Right ventricle myocardium superior (tissue), 1 donor: ENCODE data around the gene B4GALT2. TPM values are rescaled to one million over a fixed set of nuclear protein-coding genes. Genes with fewer than 3 reads are reported as not detected.

ENCODE experiments used
- ATAC-seq: fragments of 200-7000 bp; cut with Tn5 transposase; one replicate; pipeline ENCODE4 v1.9.1; 2020; ENCODE audit warnings: mild to moderate bottlenecking; ENCODE audit not compliant: poor library complexity
- DNase-seq: peaks from one replicate; pipeline ENCODE4 v3.0.0-alpha.2; 2020
- intact Hi-C: fragments of 100-400 bp; cut with DNase I; formaldehyde crosslinking; loops from one replicate; pipeline ENCODE4 v1.11.2; 2022
- total RNA-seq: library from RNA; stranded (reverse); fragmentation: NEBNext Ultra II Directional; extraction: Animal tissue kit (Norgen Biotek cat#: 25700); gene quantifications from one replicate; pipeline ENCODE4 v1.2.1, GENCODE V29; 2021
- donor health status: DM: no; HTN: yes; CAD: no; lungs with severe emphysema.

B4GALT2 gene
- total RNA-seq, 1 donor from 2014 or later = 34.3 TPM

DNA sequence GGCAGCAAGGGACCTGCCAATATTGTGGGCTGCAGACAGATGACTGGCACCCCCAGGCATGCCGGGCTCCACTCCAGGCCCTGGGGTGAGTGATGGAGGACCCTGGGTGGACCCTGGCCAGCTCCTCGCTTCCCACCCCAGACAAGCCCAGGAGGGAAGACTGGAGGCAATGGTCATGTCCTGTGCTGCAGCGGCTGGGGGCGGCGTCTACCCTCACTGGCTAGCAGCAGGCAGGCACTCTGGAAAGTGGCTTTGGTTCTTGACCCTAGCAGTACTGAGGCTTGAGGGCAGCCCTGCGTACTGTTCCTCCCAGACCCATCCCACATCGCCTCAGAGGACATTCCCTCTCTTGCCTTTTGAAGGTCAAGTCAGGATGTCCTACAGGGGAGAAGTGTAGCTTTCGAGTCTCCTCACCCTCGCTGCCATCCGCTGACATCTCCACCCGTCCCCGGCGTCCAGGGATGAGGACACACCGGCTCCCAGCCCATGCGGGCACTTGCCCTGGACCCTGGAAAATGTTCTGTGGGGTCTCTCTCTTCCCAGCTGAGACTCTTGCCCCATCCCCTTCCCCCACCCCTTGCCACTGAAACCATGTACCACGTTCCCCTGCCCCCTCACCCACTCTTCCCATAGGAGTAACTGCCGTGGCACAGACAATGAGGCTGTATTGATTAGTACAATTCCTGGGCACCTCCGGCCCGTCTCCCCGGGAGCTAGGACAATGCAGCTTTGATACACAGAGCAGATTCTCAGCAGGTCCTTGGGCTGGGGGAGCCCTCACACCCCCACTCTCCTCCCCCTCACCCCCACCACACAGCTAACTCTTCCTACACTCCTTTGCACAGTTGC lies 37.3 kb downstream of the B4GALT2 start:
- intact Hi-C loops = no loop called here
- DNase-seq = no peak
- no peak for ATAC-seq

DNA sequence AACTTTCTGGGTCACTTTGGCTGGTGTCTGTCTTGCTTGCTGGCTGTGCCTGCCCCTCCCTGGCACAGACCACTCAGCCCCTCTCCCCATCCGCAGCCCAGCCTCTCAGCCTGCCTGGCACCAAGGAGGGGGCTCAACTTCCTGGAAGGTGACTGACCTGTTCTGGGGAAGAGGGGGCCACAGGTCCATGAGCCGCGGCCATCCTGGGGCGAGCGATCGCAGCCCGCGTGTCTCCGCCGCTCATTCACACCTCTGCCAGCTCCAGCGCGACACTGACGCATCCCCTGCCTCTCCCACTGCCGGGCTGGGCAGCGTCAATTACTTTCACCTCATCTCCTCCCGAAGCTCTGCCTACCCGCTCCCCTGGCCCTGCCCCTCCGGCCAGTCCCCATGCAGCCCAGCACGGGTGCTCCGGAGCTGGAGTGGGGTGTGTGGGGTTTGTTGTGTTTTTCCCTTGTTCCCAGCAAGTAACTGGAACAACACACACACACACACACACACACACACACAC lies 37.9 kb downstream of the B4GALT2 start:
- intact Hi-C loops = no loop called here
- ATAC-seq (no peak), DNase-seq (no peak)

DNA sequence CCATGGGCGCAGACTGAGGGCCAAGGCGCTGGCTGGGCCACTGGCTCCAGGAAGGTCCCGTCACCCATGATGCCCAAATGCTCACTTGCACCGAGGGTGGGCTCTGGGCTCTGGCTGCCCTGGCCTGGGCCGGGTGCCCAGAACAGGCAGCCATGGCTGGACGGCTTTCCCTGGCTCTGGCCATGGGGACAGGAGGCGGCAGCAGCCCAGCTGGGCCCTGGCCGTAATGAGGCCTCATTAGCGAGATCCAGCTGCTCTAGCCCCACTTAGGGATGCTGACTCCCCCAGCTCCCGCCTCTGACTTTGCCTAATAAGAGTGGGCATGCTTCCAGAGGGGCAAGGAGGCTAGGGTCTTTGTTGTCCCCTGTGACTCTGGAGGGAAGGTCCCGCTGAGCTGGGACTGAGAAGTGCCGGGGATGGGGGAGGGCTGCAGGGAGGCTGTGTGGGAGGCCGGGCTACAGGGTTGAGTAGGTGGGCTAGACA lies 40.5 kb downstream of the B4GALT2 start:
- no peak for ATAC-seq
- no peak for DNase-seq
- intact Hi-C loops = no loop called here

DNA sequence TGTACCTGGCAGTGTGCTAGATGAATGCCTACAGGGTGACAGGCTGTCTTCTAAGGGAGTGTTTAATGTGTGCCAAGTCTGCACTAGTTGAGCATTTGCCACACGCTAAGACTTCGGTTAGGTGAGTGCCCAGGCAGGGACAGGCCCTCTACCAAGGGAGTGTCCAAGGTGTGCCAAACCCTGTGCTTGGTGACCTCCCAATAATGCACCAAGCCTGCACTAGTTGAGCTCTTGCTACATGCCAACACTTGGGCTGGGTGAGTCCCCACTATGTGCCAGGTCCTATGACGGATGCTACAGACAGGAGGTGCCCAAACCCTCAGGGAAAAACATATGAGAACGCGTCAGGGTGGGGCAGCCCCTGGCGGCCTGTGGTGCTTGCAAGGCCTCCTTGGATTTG lies 41.5 kb downstream of the B4GALT2 start:
- intact Hi-C loops = no loop called here
- DNase-seq (peak; percentile 13), ATAC-seq (no peak)

DNA sequence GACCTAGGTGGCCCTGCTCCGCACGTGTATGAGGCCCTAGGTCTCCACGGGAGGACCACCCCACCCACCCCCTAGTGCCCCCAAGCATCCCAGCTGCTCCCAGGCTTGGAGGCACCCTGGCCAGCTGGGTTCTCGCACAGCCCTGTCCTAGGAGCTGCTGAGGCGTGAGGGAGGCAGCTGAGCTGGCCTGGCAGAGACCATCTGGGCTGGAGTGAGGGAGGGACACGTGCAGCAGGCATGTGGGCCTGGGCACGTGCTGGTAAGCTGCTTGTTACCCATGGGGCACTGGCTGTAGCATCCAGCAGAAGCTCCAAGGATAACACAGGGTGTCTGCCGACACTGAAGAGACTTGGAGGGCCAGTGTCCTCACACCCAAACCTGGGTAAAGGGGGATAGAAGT lies 42.1 kb downstream of the B4GALT2 start:
- intact Hi-C loops = no loop called here
- ATAC-seq (no peak), DNase-seq (peak; percentile 1)

DNA sequence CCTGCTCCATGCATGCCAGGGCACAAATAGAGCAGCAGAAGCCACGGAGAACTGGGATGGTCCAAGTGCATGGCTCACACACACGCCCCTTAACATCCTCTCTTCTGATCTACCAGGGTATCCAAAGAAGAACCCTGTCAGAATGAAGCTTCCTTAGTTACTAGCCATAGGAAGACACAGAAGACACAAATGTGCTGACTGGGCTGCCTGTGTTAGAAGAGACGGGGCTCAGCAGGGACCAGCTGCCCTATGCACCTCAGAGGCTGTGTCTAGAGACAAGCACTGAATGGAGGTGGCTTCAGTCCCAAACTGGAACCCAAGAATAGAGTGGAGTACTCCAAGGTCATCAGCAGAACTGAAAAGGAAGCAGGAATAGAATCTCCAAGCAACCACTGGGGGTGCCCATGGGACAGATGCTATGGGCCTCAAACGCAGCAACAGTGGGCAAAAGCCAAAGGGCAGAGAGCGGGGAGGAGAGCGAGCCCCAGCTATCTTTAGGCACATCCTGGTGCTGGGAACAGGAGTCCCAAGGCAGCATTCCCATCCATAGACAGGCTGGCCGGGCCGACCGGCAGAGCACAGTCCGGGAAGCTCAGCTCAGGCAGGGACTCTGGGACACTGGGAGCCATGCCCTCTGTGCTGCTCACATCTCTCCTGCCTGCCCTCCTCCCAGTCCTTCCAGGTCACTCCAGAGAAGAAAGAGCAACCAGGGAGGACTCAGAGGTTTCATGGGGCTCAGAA lies 42.7 kb downstream of the B4GALT2 start:
- ATAC-seq (peak; percentile 62), DNase-seq (no peak)
- intact Hi-C loops = no loop called here

DNA sequence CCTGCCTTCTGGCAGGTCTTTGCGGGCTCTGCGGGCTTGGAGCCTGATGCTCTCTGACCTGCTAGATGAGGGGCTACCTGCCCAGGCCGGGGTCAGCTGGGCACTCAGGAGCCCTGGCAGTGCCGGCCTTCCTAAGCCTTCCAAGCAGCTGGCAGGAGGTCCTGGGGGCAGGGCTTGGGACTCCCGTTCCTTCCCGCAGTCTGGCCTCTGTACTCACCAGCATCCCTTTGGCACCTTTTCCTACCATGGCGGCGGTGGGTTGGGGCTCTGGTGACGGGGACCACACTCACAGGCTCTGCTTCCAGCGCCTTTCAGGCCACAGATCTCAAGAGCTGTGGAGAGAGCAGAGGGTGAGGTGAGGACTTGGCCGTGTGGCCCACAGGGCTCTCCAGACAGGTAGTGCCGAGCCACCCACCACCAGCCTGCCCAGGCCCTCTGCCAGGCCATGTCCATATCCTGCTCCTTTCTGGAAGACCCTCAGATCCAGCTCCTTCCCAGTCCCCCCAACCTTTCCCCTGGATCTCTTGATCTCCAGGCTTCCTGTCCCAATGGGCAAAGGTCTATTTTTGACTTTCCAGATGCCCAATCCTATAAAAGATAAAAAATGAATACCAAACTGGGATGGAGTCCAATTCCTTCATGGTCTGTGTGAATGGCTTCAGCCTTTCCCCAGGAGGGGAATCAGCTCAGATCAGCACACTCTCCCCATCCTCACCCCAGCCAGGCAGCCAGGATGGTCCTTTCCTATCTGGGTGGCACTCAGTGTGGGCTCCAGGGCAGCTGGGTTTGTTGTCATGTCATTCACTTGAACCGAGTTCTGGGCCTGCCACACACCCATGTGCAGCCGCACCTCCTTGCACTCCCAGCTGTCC lies 45.3 kb downstream of the B4GALT2 start:
- intact Hi-C loops = no loop called here
- no peak for DNase-seq
- no peak for ATAC-seq

DNA sequence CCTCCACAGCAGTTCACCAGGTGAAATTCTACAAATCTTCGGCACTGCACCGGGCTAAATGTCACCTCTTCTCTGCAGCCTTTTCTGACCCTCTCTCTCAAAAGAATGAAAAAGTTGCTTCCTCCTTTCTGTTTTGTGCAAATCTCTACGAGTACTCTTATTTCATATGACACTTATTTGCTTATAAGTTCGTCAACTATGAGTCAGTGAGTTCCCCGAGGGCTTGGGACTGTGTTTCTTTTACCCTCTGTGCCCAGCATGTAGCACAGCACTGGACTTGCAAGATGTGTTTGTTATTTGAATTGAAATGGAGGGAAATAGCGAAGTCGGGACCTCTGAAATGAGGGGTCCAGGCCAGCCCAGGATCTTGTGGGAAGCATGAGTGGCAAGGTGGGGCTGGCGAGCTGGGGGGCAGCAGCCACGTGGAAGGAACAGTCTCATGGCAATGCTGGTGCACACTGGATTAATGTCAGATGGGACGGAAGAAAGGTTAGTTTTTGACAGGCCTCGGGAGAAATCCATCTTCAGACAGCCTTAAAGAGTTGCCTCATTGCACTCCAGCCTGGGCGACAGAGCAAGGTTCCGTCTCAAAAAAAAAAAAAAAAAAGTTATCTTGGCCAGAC lies 46.0 kb downstream of the B4GALT2 start:
- intact Hi-C loops = no loop called here
- ATAC-seq = no peak
- no peak for DNase-seq

DNA sequence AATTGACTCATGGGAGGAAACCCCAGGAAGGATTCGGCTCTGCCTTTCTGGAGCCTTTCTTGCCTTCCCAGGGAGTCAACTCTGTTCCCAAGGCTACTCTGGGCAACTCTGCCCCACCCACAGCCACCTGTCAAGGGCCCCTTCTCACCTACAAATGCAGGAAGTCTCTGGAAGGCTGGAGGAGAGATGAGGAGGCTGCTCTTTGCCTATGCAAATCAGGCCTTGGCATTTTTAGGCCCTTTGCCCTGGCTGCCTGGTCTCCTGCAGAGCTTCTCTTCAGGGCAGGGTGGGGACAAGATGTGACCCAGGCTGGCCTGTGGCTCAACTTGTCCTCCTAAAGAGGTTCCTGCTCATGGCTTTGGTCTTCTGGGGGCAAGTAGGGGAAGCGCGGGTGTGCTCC lies 46.8 kb downstream of the B4GALT2 start:
- intact Hi-C loops = no loop called here
- no peak for DNase-seq

DNA sequence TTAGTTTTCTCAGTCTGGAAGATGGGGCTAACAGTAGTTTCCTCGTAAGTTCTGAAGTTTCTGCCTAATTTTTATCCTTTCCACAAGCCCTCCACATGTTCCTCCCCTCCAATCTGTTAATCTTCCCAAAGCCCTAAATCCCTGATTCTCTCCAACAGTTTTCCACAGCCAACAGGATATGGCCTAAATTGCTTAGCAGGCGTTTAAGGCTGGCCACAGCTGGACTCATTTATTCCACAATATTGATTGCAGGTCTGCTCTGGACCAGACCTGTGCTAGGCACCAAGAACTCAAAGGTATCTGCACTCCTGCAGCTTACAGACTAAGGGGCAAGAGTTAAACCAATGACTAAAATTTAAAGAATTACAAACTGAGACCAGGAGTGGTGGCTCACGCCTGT lies 48.3 kb downstream of the B4GALT2 start:
- ATAC-seq (no peak), DNase-seq (no peak)

More for the DNA sequence above, 46.8 kb downstream of the B4GALT2 start:
- ATAC-seq = no peak

DNA sequence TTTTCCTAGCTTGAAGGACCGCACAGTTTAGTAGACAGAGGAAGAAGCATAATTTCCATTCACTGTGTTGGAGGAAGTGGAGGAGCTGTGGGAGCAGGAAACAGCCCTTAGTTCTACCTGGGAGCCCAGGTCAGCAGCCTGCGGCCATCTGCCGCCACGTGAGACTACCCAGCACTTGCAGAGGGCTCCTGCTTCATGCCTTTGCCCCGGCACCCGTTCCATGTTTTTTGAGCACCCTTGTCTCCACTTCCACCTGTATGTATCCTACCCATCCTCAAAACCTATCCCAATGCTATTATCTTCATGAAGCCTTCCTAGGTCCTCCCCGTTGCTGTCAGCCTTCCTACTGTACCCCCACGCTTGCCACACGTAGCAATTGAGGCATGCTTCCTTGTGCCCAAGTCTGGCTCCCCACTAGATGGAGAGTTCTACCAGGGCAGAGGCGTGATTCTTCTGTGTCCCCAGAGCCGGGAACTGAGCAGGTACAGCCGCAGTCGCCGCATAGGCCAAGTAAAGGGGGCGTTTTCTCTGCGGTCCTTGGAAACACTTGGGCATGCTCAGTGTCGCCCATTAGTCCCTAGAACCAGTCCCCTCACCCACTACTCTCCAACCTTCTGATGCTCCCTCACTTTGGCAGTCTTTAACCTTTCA lies 50.4 kb downstream of the B4GALT2 start:
- DNase-seq (no peak), ATAC-seq (peak; percentile 11)
- intact Hi-C loops = no loop called here

More for the DNA sequence above, 48.3 kb downstream of the B4GALT2 start:
- intact Hi-C loops = no loop called here

DNA sequence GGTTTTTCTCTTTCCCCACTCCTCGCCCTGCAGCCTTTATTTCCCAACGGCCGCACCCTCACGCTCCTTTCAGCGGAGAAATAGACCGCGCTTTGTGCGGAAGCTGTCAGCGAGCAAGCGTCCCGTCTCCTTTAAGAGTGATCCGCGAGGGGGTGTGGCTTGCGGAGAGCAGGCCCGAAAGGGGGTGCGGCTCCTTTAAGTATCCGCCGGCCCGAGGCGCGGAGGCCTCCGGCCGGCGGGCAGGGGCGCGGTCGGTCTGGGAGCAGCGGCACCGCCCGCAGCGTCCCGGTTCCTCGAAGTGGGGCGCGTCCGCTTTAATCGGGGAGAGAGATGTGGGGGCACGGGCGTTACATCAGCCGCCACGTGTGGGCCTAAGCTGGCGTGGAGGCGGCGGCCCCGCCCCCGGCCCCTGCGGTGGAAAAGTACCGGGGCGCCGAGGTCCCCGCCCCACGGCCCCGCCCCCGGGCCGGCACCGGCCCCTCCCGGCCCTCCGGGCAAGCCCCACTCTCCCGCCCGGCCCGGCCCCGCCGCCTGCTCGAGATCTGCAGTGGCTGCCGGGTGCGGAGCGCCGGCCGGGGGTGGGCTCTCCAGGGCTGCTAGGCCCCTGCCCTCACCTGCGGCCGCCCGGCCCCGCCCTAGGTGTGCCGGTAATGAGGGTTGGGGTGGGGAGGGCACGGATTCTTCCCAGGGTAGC lies 51.0 kb downstream of the B4GALT2 start:
- DNase-seq (peak; percentile 94), ATAC-seq (peak; percentile 96)
- intact Hi-C loops = loop anchor here (10.0 kb wide), 1 partner anchor 265 kb away; no protein-coding TSS in a partner anchor

DNA sequence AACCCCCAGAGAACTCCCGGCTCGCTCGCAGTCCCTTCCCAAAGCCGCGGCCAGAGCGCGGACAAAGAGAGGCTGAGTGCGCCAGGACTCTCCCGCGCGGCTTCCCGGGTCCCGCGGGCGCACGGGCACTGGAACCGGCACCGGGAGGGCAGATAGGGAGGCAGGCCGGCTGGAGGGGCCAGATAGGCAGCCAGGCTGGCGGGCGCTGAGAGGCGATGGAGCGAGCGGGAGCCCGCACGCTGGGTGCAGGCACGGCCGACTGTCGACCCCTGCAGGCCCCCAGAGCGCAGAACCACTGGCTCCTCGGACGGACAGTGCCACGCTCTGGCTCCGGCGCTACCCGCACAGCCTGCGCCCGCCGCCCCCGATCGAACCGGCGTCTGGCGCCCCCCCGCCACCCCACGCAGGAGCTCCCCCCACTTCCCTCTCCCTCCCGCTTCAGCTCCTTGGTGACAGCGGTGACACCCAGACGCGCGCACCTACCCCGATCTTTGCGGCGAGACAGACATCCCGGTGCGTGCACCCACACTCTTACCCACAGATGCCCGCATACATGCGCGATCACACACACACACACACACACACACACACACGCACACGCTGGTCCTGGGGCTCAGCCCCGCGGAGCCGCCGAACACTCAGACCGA lies 51.7 kb downstream of the B4GALT2 start:
- intact Hi-C loops = loop anchor here (10.0 kb wide), 1 partner anchor 266 kb away; no protein-coding TSS in a partner anchor
- DNase-seq = peak; percentile 59
- peak; percentile 54 for ATAC-seq

DNA sequence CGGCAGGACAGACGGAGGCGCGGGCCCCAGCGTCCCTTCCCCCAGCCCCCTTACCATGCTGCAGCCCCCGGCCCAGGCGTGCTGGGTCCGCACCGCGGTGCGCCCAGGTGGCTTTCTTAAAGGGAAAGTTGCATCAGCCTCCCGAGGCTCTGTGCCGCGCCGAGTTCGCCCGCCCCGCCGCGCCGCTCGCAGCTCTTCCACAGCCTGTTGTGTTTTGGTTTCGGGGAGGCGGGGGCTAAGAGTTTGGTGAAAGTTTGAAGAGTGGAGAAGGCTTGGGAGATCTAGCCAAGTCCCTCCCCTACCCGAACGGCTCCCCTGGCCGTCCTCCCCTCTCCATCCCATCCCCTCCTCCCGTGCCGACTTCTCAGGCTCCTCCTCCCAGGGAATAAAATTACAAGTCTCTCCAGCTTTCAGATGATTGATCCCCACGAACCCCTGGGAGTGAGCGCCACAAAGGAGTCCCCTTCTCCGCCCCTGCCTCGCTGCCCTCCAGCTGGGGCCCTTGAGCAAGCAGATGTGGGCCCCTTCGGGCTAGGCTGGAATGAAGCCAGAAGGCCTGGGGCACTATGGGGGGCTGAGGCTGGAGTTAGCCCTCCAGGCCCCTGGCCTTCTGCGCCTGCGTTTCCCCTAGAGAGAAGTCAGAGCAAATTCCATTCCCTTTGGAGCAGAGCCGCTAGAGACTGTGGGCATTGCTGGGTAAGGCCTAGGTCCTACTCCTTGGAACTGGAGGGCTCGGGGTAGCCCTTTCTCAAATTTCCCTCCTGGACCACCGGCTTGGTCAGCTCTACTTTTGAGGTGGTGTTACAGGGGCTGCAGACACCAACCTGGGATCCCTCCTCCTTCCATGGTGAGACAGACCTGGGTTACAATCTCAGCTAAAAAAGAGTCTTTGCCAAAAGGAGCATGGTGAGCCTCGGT lies 52.5 kb downstream of the B4GALT2 start, which contains the start of gene SLC6A9:
Gene SLC6A9, minus strand, starts transcription at position 211 of the 918 bp plus-strand sequence. CDS start 7,185 bp downstream, outside the sequence.
- DNase-seq = peak; percentile 57
- peak; percentile 2 for ATAC-seq
- intact Hi-C loops = loop anchor here (10.0 kb wide), 1 partner anchor 267 kb away; no protein-coding TSS in a partner anchor

DNA sequence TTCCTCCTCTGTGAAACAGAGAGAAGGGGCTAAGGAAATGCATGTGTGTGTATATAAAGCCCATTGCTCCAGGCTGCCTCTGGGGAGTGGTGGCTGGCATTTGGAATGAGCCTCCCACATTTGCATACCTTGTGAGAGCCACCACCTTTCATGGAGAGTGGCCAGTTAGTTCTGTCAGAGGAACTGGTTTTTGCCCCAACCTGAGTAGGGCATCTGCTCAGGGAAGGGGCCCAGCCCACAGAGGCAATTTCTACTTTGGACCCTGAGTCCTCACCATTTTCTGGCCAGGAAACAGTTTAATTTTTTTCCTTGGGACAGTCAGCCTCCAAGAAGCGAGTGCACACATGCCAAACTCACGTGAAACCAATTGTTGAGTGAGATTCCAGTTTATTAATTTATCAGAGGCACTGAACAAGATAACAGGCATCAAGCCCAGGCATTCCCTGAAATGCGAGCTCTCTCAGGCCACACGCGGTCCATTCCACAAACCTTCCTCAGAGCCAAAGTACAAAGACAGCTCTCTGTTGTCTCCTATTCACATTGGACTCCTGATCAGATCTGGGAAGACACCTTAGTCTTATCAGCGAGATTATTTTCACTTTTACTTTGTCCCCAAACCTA lies 53.3 kb downstream of the B4GALT2 start:
- ATAC-seq (no peak), DNase-seq (no peak)

More for the DNA sequence above, 53.3 kb downstream of the B4GALT2 start:
- intact Hi-C loops = loop anchor here (10.0 kb wide), 1 partner anchor 267 kb away; no protein-coding TSS in a partner anchor
